ENCODE results near the gene NDUFAB1. TPM values are rescaled to one million over a fixed set of nuclear protein-coding genes. Genes with fewer than 3 reads are reported as not detected.
"Not testable (repeated sequence)": the region's sequence is repeated elsewhere in the genome, so short reads cannot be mapped to it uniquely, and the experiment has no call there.

NDUFAB1 gene
- total and polyA plus RNA-seq, 4 donors: 46.1 to 180 (median 91.2) TPM

- ATAC-seq (ENCODE audit: low FRiP score) (no peak), DNase-seq (no peak)
- no peaks in the 10 kb centered on the region for H3K4me1 ChIP-seq (ENCODE audit: control insufficient read depth in 1 of 2, insufficient read depth in 2 of 2, low read length in 2 of 2)
- no peaks in the 10 kb centered on the region for H3K9me3 ChIP-seq (ENCODE audit: control insufficient read depth, low read length)
- H3K27ac ChIP-seq (ENCODE audit: low read depth in 1 of 2, low read length in 2 of 2): no peak overlapping the region
- H3K27me3 ChIP-seq (ENCODE audit: control insufficient read depth in 1 of 2, insufficient read depth in 2 of 2, low read length in 1 of 2): no peaks in the 10 kb centered on the region
- H3K36me3 ChIP-seq (ENCODE audit: control insufficient read depth in 1 of 2, insufficient read depth in 2 of 2, low read length in 1 of 2): peaks cover 2 to 6% of the 10 kb centered on the region in 2 donors
- intact Hi-C loops (cut with DNase I): no loop called here
- no peak overlapping the region for H3K4me3 ChIP-seq (ENCODE audit: low read length in 2 of 2)
These were observed 28.0 kb upstream of the NDUFAB1 start for GRCh38 chr16:23624092-23624491.

DNA sequence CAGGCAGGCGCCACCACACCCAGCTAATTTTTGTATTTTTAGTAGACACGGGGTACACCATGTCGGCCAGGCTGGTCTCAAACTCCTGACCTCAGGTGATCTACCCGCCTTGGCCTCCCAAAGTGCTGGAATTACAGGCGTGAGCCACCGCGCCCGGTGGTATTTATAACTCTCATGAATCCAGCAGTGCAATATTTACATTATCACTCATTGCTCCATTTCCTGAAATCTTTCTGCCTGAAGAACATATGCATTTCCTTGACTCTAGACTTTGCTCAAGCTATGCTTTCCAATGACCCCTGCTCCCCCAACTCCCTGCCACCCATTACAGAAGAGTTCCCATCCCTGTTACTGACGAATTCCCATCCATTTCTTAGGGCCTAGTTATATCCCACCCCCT is 19.7 kb upstream of the NDUFAB1 start:
- ATAC-seq (ENCODE audit: low FRiP score) (no peak), DNase-seq (no peak)
- peaks cover 2% of the 10 kb centered on the region in 2 donors for H3K36me3 ChIP-seq (ENCODE audit: control insufficient read depth in 1 of 2, insufficient read depth in 2 of 2, low read length in 1 of 2)
- WGBS, 2 donors: 95 to 96% methylated on average over 9 of the region's 9 CpGs
- H3K4me3 ChIP-seq (ENCODE audit: low read length in 2 of 2): no peak overlapping the region
- H3K4me1 ChIP-seq (ENCODE audit: control insufficient read depth in 1 of 2, insufficient read depth in 2 of 2, low read length in 2 of 2): no peaks in the 10 kb centered on the region
- H3K27ac ChIP-seq (ENCODE audit: low read depth in 1 of 2, low read length in 2 of 2): no peak overlapping the region
- no peaks in the 10 kb centered on the region for H3K9me3 ChIP-seq (ENCODE audit: control insufficient read depth, low read length)
- H3K27me3 ChIP-seq (ENCODE audit: control insufficient read depth in 1 of 2, insufficient read depth in 2 of 2, low read length in 1 of 2): no peaks in the 10 kb centered on the region
- intact Hi-C loops (cut with DNase I): no loop called here

DNA sequence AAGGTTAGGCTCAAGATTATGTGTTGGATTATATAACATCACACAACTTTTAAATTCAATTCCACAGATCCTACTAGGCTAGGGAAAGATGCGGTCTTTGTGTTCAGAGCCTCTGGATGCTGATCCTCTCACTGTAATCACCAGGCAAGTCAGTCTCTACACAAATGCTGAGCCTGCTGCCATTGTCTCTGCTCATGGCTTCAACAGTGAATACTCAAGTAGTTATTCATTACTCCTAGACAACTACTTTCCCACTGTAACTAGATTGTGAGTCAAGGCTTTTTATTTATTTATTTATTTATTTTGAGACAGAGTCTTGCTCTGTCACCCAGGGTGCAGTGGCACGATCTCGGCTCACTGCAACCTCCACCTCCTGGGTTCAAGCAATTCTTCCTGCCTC is 15.8 kb upstream of the NDUFAB1 start:
- ATAC-seq (ENCODE audit: low FRiP score) (no peak), DNase-seq (no peak)
- intact Hi-C loops (cut with DNase I): no loop called here
- H3K27ac ChIP-seq (ENCODE audit: low read depth in 1 of 2, low read length in 2 of 2): no peak overlapping the region
- no peaks in the 10 kb centered on the region for H3K36me3 ChIP-seq (ENCODE audit: control insufficient read depth in 1 of 2, insufficient read depth in 2 of 2, low read length in 1 of 2)
- no peaks in the 10 kb centered on the region for H3K27me3 ChIP-seq (ENCODE audit: control insufficient read depth in 1 of 2, insufficient read depth in 2 of 2, low read length in 1 of 2)
- no peak overlapping the region for H3K4me3 ChIP-seq (ENCODE audit: low read length in 2 of 2)
- no peaks in the 10 kb centered on the region for H3K9me3 ChIP-seq (ENCODE audit: control insufficient read depth, low read length)
- WGBS, 2 donors: 98 to 99% methylated on average over 3 of the region's 3 CpGs
- no peaks in the 10 kb centered on the region for H3K4me1 ChIP-seq (ENCODE audit: control insufficient read depth in 1 of 2, insufficient read depth in 2 of 2, low read length in 2 of 2)

- WGBS, 2 donors: 97 to 98% methylated on average over 6 of the region's 6 CpGs
These were observed 14.8 kb upstream of the NDUFAB1 start for GRCh38 chr16:23610905-23611304.

DNA sequence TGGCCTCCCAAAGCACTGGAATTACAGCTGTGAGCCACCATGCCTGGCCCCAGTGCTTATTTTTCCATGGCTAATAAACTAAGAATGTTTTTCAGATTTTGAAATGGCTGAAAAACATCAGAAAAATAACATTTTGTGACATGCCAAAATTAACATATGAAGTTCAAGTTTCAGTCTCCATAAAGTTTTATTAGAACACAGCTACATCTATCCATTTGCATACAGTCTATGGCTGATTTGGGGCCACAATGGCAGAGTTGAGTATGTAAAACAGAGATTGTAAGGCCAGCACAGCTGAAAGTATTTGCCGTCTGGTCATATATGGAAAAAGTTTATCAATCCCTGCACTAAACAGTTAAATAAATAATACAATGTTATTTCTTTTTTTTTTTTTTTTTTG is 13.8 kb upstream of the NDUFAB1 start:
- no peaks in the 10 kb centered on the region for H3K4me1 ChIP-seq (ENCODE audit: control insufficient read depth in 1 of 2, insufficient read depth in 2 of 2, low read length in 2 of 2)
- intact Hi-C loops (cut with DNase I): no loop called here
- no peak overlapping the region for H3K4me3 ChIP-seq (ENCODE audit: low read length in 2 of 2)
- no peaks in the 10 kb centered on the region for H3K27me3 ChIP-seq (ENCODE audit: control insufficient read depth in 1 of 2, insufficient read depth in 2 of 2, low read length in 1 of 2)
- no peak for ATAC-seq (ENCODE audit: low FRiP score)
- no peaks in the 10 kb centered on the region for H3K36me3 ChIP-seq (ENCODE audit: control insufficient read depth in 1 of 2, insufficient read depth in 2 of 2, low read length in 1 of 2)
- H3K27ac ChIP-seq (ENCODE audit: low read depth in 1 of 2, low read length in 2 of 2): no peak overlapping the region
- no peak for DNase-seq
- no peaks in the 10 kb centered on the region for H3K9me3 ChIP-seq (ENCODE audit: control insufficient read depth, low read length)
- 95 to 100% methylated on average over 1 of the region's 1 CpG for WGBS, 2 donors

More at GRCh38 chr16:23610905-23611304, 14.8 kb upstream of the NDUFAB1 start:
- H3K27me3 ChIP-seq (ENCODE audit: control insufficient read depth in 1 of 2, insufficient read depth in 2 of 2, low read length in 1 of 2); ATAC-seq (ENCODE audit: low FRiP score); H3K9me3 ChIP-seq (ENCODE audit: control insufficient read depth, low read length); H3K36me3 ChIP-seq (ENCODE audit: control insufficient read depth in 1 of 2, insufficient read depth in 2 of 2, low read length in 1 of 2); H3K27ac ChIP-seq (ENCODE audit: low read depth in 1 of 2, low read length in 2 of 2); intact Hi-C loops (cut with DNase I); DNase-seq; H3K4me1 ChIP-seq (ENCODE audit: control insufficient read depth in 1 of 2, insufficient read depth in 2 of 2, low read length in 2 of 2); H3K4me3 ChIP-seq (ENCODE audit: low read length in 2 of 2): not testable (repeated sequence)

DNA sequence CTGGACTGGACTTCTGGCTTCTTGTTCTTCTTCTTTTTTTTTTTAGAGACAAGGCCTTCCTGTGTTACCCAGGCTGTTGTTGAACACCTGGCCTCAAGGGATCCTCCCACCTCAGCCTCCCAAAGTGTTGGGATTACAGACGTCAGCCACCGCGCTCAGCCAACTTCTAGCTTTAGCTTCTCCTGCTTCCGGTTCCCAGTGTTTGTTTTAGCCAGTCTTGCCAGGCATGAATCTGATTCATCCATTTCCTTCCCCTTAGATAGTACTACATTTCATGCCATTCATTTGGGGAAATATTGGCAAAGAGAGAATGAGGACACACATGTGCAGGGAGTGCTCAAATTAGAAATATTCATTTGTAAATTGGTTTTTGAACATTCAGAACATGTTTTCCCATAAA is 12.1 kb upstream of the NDUFAB1 start:
- DNase-seq (no peak), ATAC-seq (ENCODE audit: low FRiP score) (no peak)
- intact Hi-C loops (cut with DNase I): no loop called here
- Histone ChIP-seq H3K27ac (ENCODE audit: low read depth in 1 of 2, low read length in 2 of 2) (no peak overlapping the region), H3K4me3 (ENCODE audit: low read length in 2 of 2) (no peak overlapping the region), H3K27me3 (ENCODE audit: control insufficient read depth in 1 of 2, insufficient read depth in 2 of 2, low read length in 1 of 2) (no peaks in the 10 kb centered on the region), H3K9me3 (ENCODE audit: control insufficient read depth, low read length) (no peaks in the 10 kb centered on the region), H3K4me1 (ENCODE audit: control insufficient read depth in 1 of 2, insufficient read depth in 2 of 2, low read length in 2 of 2) (no peaks in the 10 kb centered on the region), H3K36me3 (ENCODE audit: control insufficient read depth in 1 of 2, insufficient read depth in 2 of 2, low read length in 1 of 2) (no peaks in the 10 kb centered on the region)
- WGBS, 2 donors: 43 to 50% methylated on average over 4 of the region's 4 CpGs

DNA sequence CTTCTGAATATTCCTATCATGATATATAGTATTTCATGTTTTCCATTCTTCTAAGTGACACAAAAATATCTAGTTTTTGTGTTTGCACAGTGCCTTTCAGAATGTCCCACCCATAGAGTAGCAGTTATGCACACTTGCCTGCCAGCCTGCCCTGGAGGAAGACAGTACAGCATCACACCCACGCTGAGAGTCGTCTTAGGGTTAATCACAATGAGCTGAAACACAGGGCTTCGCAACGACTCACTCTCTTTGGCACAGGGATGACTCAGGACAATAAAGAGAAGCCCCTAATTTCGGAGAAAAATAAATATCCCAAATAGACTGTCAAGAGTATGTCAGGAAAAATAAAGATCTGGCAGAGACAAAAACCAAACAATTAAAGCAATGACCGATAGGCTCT is 11.6 kb upstream of the NDUFAB1 start:
- 69 to 76% methylated on average over 6 of the region's 6 CpGs for WGBS, 2 donors
- H3K4me3 ChIP-seq (ENCODE audit: low read length in 2 of 2): no peak overlapping the region
- intact Hi-C loops (cut with DNase I): no loop called here
- no peaks in the 10 kb centered on the region for H3K36me3 ChIP-seq (ENCODE audit: control insufficient read depth in 1 of 2, insufficient read depth in 2 of 2, low read length in 1 of 2)
- no peaks in the 10 kb centered on the region for H3K27me3 ChIP-seq (ENCODE audit: control insufficient read depth in 1 of 2, insufficient read depth in 2 of 2, low read length in 1 of 2)
- no peaks in the 10 kb centered on the region for H3K9me3 ChIP-seq (ENCODE audit: control insufficient read depth, low read length)
- no peak overlapping the region for H3K27ac ChIP-seq (ENCODE audit: low read depth in 1 of 2, low read length in 2 of 2)
- H3K4me1 ChIP-seq (ENCODE audit: control insufficient read depth in 1 of 2, insufficient read depth in 2 of 2, low read length in 2 of 2): no peaks in the 10 kb centered on the region
- no peak for DNase-seq
- no peak for ATAC-seq (ENCODE audit: low FRiP score)

- no peaks in the 10 kb centered on the region for H3K36me3 ChIP-seq (ENCODE audit: control insufficient read depth in 1 of 2, insufficient read depth in 2 of 2, low read length in 1 of 2)
- WGBS, 2 donors: 85 to 89% methylated on average over 11 of the region's 11 CpGs
- DNase-seq (no peak), ATAC-seq (ENCODE audit: low FRiP score) (no peak)
- intact Hi-C loops (cut with DNase I): loop anchor here in 1 of 2 donors (5.0 kb wide), 1 partner anchor 40 kb away; the partner anchor contains the start of genes EARS2 and UBFD1
- H3K9me3 ChIP-seq (ENCODE audit: control insufficient read depth, low read length): no peaks in the 10 kb centered on the region
- no peak overlapping the region for H3K27ac ChIP-seq (ENCODE audit: low read depth in 1 of 2, low read length in 2 of 2)
- H3K4me3 ChIP-seq (ENCODE audit: low read length in 2 of 2): no peak overlapping the region
- no peaks in the 10 kb centered on the region for H3K27me3 ChIP-seq (ENCODE audit: control insufficient read depth in 1 of 2, insufficient read depth in 2 of 2, low read length in 1 of 2)
- peaks cover 0 to 2% of the 10 kb centered on the region in 2 donors for H3K4me1 ChIP-seq (ENCODE audit: control insufficient read depth in 1 of 2, insufficient read depth in 2 of 2, low read length in 2 of 2)
These were observed 1.1 kb upstream of the NDUFAB1 start for GRCh38 chr16:23597003-23597756.

DNA sequence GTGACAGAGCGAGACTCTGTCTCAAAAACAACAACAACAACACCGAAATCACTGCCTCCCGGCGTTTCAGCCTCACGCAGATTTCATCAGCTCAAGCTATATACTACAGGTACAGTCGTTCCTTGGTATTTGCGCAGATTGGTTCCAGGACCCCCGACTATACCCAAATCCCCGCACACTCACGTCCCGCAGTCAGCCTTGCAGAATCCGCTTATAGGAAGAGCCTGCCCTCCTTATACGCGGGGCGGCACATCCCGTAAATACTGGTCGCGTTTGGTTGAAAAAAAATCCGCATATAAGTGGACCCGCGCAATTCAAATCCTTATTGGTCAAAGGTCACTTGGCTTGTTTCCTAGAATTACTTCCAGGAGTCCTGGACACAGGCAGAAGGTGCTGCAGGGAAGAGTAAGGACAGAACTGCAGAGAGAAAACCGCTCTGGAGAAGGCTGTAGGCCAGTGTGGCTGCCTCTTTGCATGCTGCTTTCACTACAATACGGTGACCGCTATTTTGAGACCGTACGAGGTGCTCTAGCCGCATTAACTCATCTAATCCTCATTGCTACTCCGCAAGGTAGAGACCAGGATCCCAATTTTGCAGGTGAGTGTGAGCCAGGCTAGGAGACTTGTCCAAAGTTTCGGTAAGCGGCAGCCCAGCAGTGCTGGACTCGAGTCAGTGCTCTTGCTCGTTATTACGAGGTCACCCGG is 718 bp downstream of the NDUFAB1 start:
- ATAC-seq (ENCODE audit: low FRiP score): no peak
- intact Hi-C loops (cut with DNase I): loop anchor here in 1 of 2 donors (2.0 to 5.0 kb wide), 2 partner anchors 38 to 45 kb away; partner anchors contain the start of genes DCTN5, EARS2, PALB2 and UBFD1

More for the DNA sequence above, 718 bp downstream of the NDUFAB1 start:
- Histone ChIP-seq H3K27me3 (ENCODE audit: control insufficient read depth in 1 of 2, insufficient read depth in 2 of 2, low read length in 1 of 2) (no peaks in the 10 kb centered on the region), H3K36me3 (ENCODE audit: control insufficient read depth in 1 of 2, insufficient read depth in 2 of 2, low read length in 1 of 2) (peaks cover 0 to 2% of the 10 kb centered on the region in 2 donors), H3K27ac (ENCODE audit: low read depth in 1 of 2, low read length in 2 of 2) (peak overlapping the region in 1 of 2 donors; percentile 56), H3K9me3 (ENCODE audit: control insufficient read depth, low read length) (no peaks in the 10 kb centered on the region), H3K4me1 (ENCODE audit: control insufficient read depth in 1 of 2, insufficient read depth in 2 of 2, low read length in 2 of 2) (peaks cover 0 to 2% of the 10 kb centered on the region in 2 donors), H3K4me3 (ENCODE audit: low read length in 2 of 2) (peak overlapping the region; percentile 82 to 95)
- no peak for DNase-seq
- WGBS, 2 donors: 18 to 20% methylated on average over 34 of the region's 34 CpGs

Measured in aorta (tissue), 5 donors.